ENCODE data around the gene HCN2. TPM values are rescaled to one million over a fixed set of nuclear protein-coding genes. Genes with fewer than 3 reads are reported as not detected.

HCN2 gene
- total and polyA plus RNA-seq, 2 of the 13 experiments (the other 11 are each of a cell fraction or from before 2014, with no cell fraction given): 0.01 TPM; not detected in 1

- TF ChIP-seq ZNF883 (CRISPR knock-in tag; IDR thresholded peaks at IDR 0.05; ENCODE audit: not compliant biosample characterization) (peak; percentile 57), SMAD1 (CRISPR knock-in tag; IDR thresholded peaks at IDR 0.05; ENCODE audit: borderline replicate concordance, low read depth) (peak; percentile 69; the same call in 1 of the 2 replicates), HDAC2 (CRISPR knock-in tag; IDR thresholded peaks at IDR 0.05) (peak; percentile 75), KLF9 (CRISPR knock-in tag; IDR thresholded peaks at IDR 0.05; ENCODE audit: low read depth) (no peak), MATR3 (CRISPR knock-in tag; IDR thresholded peaks at IDR 0.05) (no peak), NAIF1 (CRISPR knock-in tag; IDR thresholded peaks at IDR 0.05; ENCODE audit: borderline replicate concordance) (no peak), NFKBIZ (CRISPR knock-in tag; IDR thresholded peaks at IDR 0.05) (no peak), ZNF34 (CRISPR knock-in tag; IDR thresholded peaks at IDR 0.05; ENCODE audit: borderline replicate concordance) (no peak), ZNF326 (CRISPR knock-in tag; IDR thresholded peaks at IDR 0.05; ENCODE audit: borderline replicate concordance) (no peak), MZF1 (CRISPR knock-in tag; IDR thresholded peaks at IDR 0.05; ENCODE audit: borderline replicate concordance) (no peak), ZNF24 (IDR thresholded peaks at IDR 0.05) (peak; percentile 42; the same call in 1 of the 2 replicates), NR2F6 (IDR thresholded peaks at IDR 0.05) (no peak), NR2F6 (CRISPR knock-in tag; IDR thresholded peaks at IDR 0.05) (peak; percentile 32; the same call in 1 of the 2 replicates), ZNF740 (CRISPR knock-in tag; IDR thresholded peaks at IDR 0.05) (peak; percentile 72; the same call in 1 of the 2 replicates), ZFP36 (IDR thresholded peaks at IDR 0.05; ENCODE audit: borderline replicate concordance, low read depth, low read length, partially characterized antibody) (no peak), ZNF232 (CRISPR knock-in tag; IDR thresholded peaks at IDR 0.05; ENCODE audit: borderline replicate concordance) (peak; percentile 34; the same call in 1 of the 2 replicates), CREM (IDR thresholded peaks at IDR 0.05) (no peak), CREM (CRISPR knock-in tag; IDR thresholded peaks at IDR 0.05) (no peak), TBP (CRISPR knock-in tag; IDR thresholded peaks at IDR 0.05) (no peak), HOXA5 (CRISPR knock-in tag; IDR thresholded peaks at IDR 0.05) (no peak), ZNF136 (CRISPR knock-in tag; IDR thresholded peaks at IDR 0.05; ENCODE audit: low read depth) (no peak), ZNF251 (CRISPR knock-in tag; IDR thresholded peaks at IDR 0.05) (no peak), SRSF9 (IDR thresholded peaks at IDR 0.05; ENCODE audit: borderline replicate concordance, insufficient read depth, low read depth, low read length, poor library complexity, severe bottlenecking) (no peak), ZBTB26 (CRISPR knock-in tag; IDR thresholded peaks at IDR 0.05; ENCODE audit: borderline replicate concordance) (no peak)
- TF ChIP-seq, protein P1, sequence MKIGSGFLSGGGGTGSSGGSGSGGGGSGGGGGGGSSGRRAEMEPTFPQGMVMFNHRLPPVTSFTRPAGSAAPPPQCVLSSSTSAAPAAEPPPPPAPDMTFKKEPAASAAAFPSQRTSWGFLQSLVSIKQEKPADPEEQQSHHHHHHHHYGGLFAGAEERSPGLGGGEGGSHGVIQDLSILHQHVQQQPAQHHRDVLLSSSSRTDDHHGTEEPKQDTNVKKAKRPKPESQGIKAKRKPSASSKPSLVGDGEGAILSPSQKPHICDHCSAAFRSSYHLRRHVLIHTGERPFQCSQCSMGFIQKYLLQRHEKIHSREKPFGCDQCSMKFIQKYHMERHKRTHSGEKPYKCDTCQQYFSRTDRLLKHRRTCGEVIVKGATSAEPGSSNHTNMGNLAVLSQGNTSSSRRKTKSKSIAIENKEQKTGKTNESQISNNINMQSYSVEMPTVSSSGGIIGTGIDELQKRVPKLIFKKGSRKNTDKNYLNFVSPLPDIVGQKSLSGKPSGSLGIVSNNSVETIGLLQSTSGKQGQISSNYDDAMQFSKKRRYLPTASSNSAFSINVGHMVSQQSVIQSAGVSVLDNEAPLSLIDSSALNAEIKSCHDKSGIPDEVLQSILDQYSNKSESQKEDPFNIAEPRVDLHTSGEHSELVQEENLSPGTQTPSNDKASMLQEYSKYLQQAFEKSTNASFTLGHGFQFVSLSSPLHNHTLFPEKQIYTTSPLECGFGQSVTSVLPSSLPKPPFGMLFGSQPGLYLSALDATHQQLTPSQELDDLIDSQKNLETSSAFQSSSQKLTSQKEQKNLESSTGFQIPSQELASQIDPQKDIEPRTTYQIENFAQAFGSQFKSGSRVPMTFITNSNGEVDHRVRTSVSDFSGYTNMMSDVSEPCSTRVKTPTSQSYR (CRISPR knock-in tag; IDR thresholded peaks at IDR 0.05; ENCODE audit: borderline replicate concordance): peak; percentile 51; the same call in 1 of the 2 replicates
- TF ChIP-seq, protein P2, sequence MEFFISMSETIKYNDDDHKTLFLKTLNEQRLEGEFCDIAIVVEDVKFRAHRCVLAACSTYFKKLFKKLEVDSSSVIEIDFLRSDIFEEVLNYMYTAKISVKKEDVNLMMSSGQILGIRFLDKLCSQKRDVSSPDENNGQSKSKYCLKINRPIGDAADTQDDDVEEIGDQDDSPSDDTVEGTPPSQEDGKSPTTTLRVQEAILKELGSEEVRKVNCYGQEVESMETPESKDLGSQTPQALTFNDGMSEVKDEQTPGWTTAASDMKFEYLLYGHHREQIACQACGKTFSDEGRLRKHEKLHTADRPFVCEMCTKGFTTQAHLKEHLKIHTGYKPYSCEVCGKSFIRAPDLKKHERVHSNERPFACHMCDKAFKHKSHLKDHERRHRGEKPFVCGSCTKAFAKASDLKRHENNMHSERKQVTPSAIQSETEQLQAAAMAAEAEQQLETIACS (CRISPR knock-in tag; IDR thresholded peaks at IDR 0.05): peak; percentile 62
Observed at GRCh38 chr19:664913-665443, 75.3 kb downstream of the HCN2 start (continued).

All from HepG2 (cell line).